Heart left ventricle (tissue), 13 donors: ENCODE data around the gene AAMDC.

Experiments
- CTCF ChIP-seq, 12 donors: fragments of 200-600 bp; sonication (generic) in 4 of 12; IDR thresholded peaks; one replicate each; pipeline versions ENCODE4 v1.5.0 to v1.8.0; 2018 to 2022; ENCODE audit warnings: antibody characterized with exemption in 12 of 12, mild to moderate bottlenecking in 5 of 12
- POLR2A ChIP-seq, 2 donors: fragments of 450-650 bp; IDR thresholded peaks; one replicate each; pipeline ENCODE4 v1.6.1; 2017; ENCODE audit warnings: antibody characterized with exemption in 2 of 2, mild to moderate bottlenecking in 2 of 2, moderate library complexity in 2 of 2
- donor health status: ischemic (EF 13 %, LVEDD 7.1; RV severe dilation, severe dysfunction).
- donor health status: DM: no; HTN: yes; CAD: no.
- donor health status: DM: no; HTN: no; CAD: no.
- donor health status: ischemic (EF 25% LVEDD 6.9; RV normal size, moderate dysfunction).
- donor health status: ischemic (EF 25% LVEDD 5.7; RV mildly dilated, moderate dysfunction).
- donor health status: ischemic (EF 35%, LVEDD 5.7; RV mildly dilated, moderate dysfunction).
- donor health status: nonischemic (EF 11% LVEDD 7.7; RV severe dilation, severe dysfunction).
- donor health status: DM: yes; HTN: yes; CAD: no.
- donor health status: PGD.
- donor health status: ischemic (EF 29% LVEDD 5.4; RV normal size, mild dysfunction).
- donor health status: nonischemic (EF 23%, LVEDD 6.1; RV moderate dilation, normal function).

- TF ChIP-seq POLR2A (IDR thresholded peaks at IDR 0.05) (no peak), CTCF (IDR thresholded peaks at IDR 0.05) (no peak)
These were observed 45.0 kb upstream of the AAMDC start for GRCh38 chr11:77775936-77776335.
